Measurements from ENCODE around the gene GJB1. TPM values are rescaled to one million over a fixed set of nuclear protein-coding genes. Genes with fewer than 3 reads are reported as not detected.

The GJB1 gene
- polyA plus RNA-seq, 5 donors = 3.2 to 6.7 (median 5.2) TPM

GRCh38 chrX:71214604-71215337 lies 8.3 kb upstream of the GJB1 start:
- no peak for DNase-seq

GRCh38 chrX:71215338-71215912 lies 7.6 kb upstream of the GJB1 start:
- DNase-seq = no peak

- no peak for DNase-seq
Observed at GRCh38 chrX:71216485-71216884, 6.5 kb upstream of the GJB1 start.

- DNase-seq = no peak
Observed at GRCh38 chrX:71217298-71217697, 5.7 kb upstream of the GJB1 start.

- DNase-seq = no peak
Observed at GRCh38 chrX:71221145-71221544, 1.9 kb upstream of the GJB1 start.

- no peak for DNase-seq
Observed at GRCh38 chrX:71224098-71224708, 1.2 kb downstream of the GJB1 start.

- DNase-seq = no peak
Observed at GRCh38 chrX:71225009-71225408, 2.0 kb downstream of the GJB1 start.

- no peak for DNase-seq
Observed at GRCh38 chrX:71225676-71226075, 2.7 kb downstream of the GJB1 start.

GRCh38 chrX:71227370-71228062 lies 4.5 kb downstream of the GJB1 start:
- DNase-seq = no peak

- no peak for DNase-seq
Observed at GRCh38 chrX:71228063-71228642, 5.1 kb downstream of the GJB1 start.

GRCh38 chrX:71235482-71235881 lies 12.5 kb downstream of the GJB1 start:
- no peak for DNase-seq

- DNase-seq = no peak
Observed at GRCh38 chrX:71236836-71237235, 13.8 kb downstream of the GJB1 start.

GRCh38 chrX:71239781-71240180 lies 16.8 kb downstream of the GJB1 start:
- no peak for DNase-seq

- DNase-seq = no peak
Observed at GRCh38 chrX:71241301-71241700, 18.3 kb downstream of the GJB1 start.

- no peak for DNase-seq
Observed at GRCh38 chrX:71244359-71245128, 21.5 kb downstream of the GJB1 start.

- no peak for DNase-seq
Observed at GRCh38 chrX:71245159-71245558, 22.1 kb downstream of the GJB1 start.

GRCh38 chrX:71250841-71251240 lies 27.8 kb downstream of the GJB1 start:
- DNase-seq = no peak

- DNase-seq = no peak
Observed at GRCh38 chrX:71251466-71251973, 28.5 kb downstream of the GJB1 start.

GRCh38 chrX:71252221-71252620 lies 29.2 kb downstream of the GJB1 start:
- no peak for DNase-seq

- DNase-seq = peak; percentile 31 to 45
Observed at GRCh38 chrX:71253253-71254091, 30.4 kb downstream of the GJB1 start.

Measured in right lung (tissue), 5 donors.